ENCODE data around the gene KHDRBS2.
"Not testable (repeated sequence)": the region's sequence is repeated elsewhere in the genome, so short reads cannot be mapped to it uniquely, and the experiment has no call there.

The KHDRBS2 gene

GRCh38 chr6:61886608-61887259, 399.3 kb downstream of the KHDRBS2 start:
- in situ Hi-C loops (cut with MboI; ENCODE audit: low sequenced_read_pairs): no loop called here

DNA sequence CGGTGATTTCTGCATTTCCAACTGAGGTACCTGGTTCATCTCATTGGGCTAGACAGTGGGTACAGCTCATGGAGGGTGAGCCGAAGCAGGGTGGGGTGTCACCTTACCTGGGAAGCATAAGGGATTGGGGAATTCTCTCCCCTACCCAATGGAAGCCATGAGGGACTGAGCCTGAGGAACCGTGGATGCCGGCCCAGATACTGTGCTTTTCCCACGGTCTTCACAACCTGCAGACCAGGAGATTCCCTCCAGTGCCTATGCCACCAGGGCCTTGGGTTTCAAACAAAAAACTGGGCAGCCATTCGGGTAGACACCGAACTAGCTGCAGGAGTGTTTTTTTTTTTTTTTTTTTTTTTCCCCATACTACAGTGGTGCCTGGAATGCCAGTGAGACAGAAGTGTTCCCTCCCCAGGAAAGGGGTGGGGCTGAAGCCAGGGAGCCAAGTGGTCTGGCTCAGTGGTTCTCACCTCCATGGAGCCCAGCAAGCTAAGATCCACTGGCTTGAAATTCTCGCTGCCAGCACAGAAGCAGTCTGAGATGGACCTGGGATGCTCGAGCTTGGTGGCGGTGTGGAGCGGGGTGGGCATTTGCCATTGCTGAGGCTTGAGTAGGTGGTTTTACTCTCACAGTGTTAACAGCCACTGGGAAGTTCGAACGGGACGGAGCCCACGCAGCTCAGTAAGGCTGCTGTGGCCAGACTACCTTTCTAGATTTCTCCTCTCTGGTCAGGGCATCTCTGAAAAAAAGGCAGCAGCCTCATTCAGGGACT, 416.2 kb downstream of the KHDRBS2 start:
- in situ Hi-C loops (cut with MboI; ENCODE audit: low sequenced_read_pairs): no loop called here

- in situ Hi-C loops (cut with MboI; ENCODE audit: low sequenced_read_pairs): no loop called here
These were observed 417.4 kb downstream of the KHDRBS2 start for GRCh38 chr6:61868507-61869080.

DNA sequence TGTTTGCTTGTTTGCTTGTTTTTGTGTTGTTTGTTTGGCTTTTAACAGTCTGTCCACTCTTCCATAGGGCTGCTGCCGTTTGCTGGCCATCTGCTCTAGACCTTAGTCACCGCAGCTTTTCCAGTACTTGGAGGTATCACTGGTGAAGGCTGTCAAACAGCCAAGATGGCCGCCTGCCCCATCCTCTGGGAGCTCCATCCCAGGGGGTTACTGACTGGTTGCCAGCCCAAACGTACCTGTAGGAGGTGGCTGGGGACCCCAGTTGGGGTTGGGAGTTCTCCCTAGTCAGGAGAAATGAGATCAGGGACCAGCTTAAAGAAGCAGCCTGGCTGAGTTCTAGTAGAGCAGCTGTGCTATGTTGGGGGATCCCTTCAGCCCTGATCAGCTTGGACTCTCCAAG, 418.4 kb downstream of the KHDRBS2 start:
- in situ Hi-C loops (cut with MboI; ENCODE audit: low sequenced_read_pairs): no loop called here

GRCh38 chr6:61857541-61857940, 428.5 kb downstream of the KHDRBS2 start:
- in situ Hi-C loops (cut with MboI; ENCODE audit: low sequenced_read_pairs): no loop called here

- in situ Hi-C loops (cut with MboI; ENCODE audit: low sequenced_read_pairs): no loop called here
These were observed 444.1 kb downstream of the KHDRBS2 start for GRCh38 chr6:61841958-61842357.

DNA sequence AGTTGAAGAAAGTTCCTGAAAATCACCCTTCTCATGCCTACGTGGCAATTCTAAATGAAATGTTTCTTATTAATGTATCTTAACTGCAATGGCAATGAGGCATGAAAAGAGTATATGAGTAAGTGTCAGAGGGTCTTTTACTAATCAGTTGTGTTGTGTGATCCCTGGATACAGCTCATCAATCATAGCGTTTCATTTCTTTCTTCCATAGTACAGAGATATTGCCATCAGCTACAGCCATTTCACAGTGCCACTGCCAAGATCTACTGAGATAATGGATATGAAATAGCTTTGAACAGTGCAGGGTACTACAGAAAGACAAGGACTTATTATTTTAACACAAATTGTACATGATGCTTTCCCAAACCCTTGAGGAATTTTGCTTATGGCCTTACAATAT, 450.8 kb downstream of the KHDRBS2 start:
- in situ Hi-C loops (cut with MboI; ENCODE audit: low sequenced_read_pairs): no loop called here

GRCh38 chr6:61833176-61833755, 452.8 kb downstream of the KHDRBS2 start:
- in situ Hi-C loops (cut with MboI; ENCODE audit: low sequenced_read_pairs): no loop called here

DNA sequence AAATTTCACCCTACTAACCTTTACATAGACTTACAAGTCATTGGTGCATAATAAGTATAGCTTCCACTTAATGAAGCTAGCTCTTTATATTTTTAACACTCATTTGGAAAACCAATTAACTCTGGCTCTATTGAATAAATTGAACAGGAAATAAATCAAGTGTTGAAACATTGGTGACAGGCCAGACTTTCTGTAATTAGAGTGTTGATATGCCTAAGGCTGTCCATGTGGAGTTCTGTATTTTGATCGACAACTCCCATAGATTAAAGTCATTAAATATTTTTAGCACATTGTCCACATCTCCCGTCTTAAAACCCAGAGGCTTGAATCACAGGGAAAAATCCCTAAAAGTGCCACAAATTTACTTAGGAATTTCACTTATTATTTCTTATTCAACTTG, 468.3 kb downstream of the KHDRBS2 start:
- in situ Hi-C loops (cut with MboI; ENCODE audit: low sequenced_read_pairs): no loop called here

DNA sequence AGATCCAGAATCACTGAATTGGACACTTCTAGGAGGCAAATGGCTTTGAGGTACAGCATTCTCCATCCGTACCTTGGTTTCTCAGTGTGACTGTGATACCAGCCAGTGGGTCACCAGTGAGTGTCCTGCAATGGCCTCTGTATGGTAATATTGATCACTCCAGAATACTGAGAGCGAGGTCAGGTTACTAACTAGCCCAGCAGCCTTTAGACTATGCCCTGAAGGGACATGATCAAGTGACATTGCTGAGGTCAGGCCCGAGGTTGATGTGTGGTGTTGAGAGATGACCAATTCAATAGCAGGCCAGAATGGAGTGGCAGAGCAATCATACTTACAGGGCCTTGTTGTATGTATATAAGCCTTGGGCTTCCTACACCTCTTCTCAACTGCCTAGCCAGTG, 476.0 kb downstream of the KHDRBS2 start:
- in situ Hi-C loops (cut with MboI; ENCODE audit: low sequenced_read_pairs): no loop called here

- in situ Hi-C loops (cut with MboI; ENCODE audit: low sequenced_read_pairs): no loop called here
These were observed 476.9 kb downstream of the KHDRBS2 start for GRCh38 chr6:61809004-61809595.

DNA sequence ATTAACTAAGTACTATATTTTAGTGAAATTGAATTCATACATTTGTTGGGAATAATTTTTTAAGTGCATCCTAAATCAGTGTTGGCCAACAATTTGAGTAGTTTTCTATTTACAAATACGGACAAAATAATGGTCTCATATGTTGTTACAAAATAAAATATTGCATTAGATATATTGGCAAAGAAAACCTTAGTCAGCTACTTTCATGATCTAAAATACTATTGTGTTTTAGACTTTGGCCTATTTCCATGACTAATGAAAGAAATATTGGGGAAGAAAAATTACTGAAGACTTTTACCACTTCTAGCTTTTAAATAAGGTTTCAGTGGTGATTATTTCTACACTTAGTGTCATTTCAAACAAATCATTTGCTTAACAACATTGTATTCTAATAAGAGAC, 498.0 kb downstream of the KHDRBS2 start:
- in situ Hi-C loops (cut with MboI; ENCODE audit: low sequenced_read_pairs): no loop called here

- in situ Hi-C loops (cut with MboI; ENCODE audit: low sequenced_read_pairs): not testable (repeated sequence)
These were observed 516.6 kb downstream of the KHDRBS2 start for GRCh38 chr6:61769446-61769845.

DNA sequence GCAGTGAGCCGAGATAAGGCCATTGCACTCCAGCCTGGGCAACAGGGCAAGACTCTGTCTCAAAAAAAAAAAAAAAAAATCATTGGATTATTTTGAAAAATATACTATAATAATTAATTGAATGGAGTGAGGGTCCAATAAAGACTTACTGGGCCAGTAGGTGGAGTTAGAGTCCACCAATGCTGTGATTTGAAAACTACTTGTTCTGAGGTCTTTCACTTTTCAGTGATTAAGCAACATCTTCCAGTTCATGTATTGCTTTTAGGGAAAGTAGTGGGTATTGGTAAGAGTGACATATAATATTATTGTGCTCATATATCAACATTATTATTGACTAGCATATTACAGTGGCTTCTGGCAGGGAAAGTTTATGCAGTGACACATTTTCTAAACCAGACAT, 530.3 kb downstream of the KHDRBS2 start:
- in situ Hi-C loops (cut with MboI; ENCODE audit: low sequenced_read_pairs): no loop called here

DNA sequence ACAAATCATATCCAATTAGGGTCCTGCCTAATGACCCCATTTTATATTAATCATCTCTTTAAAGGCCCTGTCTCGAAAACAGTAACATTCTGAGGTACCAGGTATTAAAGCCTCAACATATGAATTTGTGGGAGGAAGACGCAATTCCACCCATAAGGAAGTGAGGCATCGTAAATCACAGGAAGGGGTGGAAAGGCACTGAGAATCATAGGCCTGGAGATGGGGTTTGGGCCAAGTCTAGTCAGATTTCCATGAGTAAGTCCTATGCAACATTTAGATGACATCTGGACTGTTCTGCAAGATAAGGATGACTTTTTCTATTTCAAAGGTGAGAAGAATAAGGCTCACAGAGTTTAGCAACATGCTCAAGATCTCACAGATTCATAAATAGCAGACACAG, 534.0 kb downstream of the KHDRBS2 start:
- in situ Hi-C loops (cut with MboI; ENCODE audit: low sequenced_read_pairs): no loop called here

GRCh38 chr6:61745994-61746393, 540.0 kb downstream of the KHDRBS2 start:
- in situ Hi-C loops (cut with MboI; ENCODE audit: low sequenced_read_pairs): no loop called here

DNA sequence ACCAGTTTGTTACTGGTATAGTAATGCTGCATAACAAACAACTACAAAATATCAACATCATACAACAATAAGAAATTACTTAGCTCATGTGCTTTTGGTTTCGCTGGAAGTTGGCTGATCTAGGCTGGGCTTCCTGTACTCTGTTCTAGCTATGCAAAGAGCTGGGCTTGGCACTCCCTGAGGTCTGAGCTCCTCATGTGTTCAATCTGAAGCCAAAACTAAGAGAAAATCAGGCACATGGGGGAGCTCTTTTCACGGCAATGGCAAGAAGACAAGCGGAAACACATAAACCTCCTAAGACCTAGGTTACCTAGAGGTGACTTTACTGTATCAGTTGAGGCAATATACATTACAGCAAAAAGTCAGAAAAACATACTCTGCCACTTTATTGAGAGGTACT, 574.2 kb downstream of the KHDRBS2 start:
- in situ Hi-C loops (cut with MboI; ENCODE audit: low sequenced_read_pairs): no loop called here

DNA sequence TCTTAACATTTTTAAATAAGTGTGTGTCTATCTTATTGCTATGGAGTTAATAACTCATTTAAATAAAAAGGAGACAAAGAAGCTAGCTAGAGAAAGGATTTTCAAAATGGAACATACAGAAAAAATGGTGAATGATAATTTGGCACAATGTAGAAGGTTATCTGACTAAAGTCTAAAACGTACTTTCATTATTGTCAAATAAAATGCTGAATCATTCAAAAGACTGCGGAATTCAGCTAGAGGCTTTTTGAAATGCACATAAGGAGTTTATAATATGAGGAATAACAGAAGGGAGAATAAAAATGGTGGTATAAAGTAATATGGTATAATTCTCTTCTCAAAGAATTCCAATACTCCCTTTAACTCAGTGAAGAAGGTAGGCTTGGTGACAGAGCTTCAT, 597.9 kb downstream of the KHDRBS2 start:
- in situ Hi-C loops (cut with MboI; ENCODE audit: low sequenced_read_pairs): no loop called here

DNA sequence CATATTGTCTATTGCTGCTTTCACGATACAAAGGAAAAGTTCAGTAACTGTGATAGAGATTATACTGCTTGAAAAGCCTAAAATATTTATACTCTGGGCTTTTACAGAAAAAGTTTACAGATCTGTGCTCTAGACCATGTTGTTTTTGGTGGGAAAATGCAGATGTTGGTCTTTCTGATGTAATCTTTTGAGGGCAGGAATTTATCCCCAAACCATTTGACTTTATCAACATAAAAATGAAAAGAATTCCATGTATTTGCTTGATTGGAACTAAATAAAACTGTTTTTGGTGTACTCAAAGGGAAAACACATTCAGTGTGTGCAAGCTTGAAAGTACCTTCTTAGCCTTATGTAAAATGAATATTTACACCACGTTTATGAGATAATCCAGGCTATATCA, 603.5 kb downstream of the KHDRBS2 start:
- in situ Hi-C loops (cut with MboI; ENCODE audit: low sequenced_read_pairs): no loop called here

GRCh38 chr6:61679625-61680024, 606.4 kb downstream of the KHDRBS2 start:
- in situ Hi-C loops (cut with MboI; ENCODE audit: low sequenced_read_pairs): no loop called here

DNA sequence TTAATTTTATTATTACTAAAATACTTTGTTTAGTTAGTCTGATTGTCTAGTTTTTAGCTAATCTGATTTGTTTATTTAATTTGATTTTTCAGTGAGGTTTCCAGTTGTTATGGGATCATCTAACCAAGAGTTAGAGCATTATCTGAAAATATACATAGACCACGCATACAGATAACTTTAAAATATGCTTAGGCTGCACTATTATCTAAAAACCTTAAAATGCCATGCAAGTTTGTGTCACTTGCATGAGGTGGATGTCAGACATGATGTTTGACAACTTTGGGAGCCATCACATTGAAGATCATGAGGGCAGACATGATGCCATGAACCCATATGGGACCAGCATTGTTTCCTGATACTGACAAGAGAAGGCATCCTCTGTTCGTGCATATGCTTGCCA, 610.3 kb downstream of the KHDRBS2 start:
- in situ Hi-C loops (cut with MboI; ENCODE audit: low sequenced_read_pairs): no loop called here

DNA sequence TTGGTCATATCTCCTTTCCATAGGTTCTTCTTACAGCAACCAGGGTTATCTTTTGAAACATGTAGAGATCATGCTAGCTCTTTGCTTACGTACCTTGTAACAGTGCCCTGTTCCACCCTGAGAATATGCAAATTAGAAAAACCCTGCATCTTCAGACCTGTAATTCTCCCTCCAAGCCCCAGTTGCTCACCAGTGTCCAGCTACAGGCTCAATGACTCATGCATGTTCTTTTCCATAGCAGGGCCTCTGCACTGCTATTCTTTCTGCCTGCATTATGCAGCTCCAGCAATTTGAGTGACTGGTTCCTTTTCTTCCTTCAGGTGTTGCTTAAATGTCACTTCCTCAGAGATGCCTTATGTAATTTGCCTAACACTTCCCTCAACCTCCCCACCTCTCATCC, 636.2 kb downstream of the KHDRBS2 start:
- in situ Hi-C loops (cut with MboI; ENCODE audit: low sequenced_read_pairs): no loop called here

Data from HL-60/S4 treated with retinoic acid at 250 ng/mL for 4 days and 3 days (cell line).